GM12864 (cell line): ENCODE data around the gene NSFL1C.

Experiments
- DNase-seq: peaks from one replicate; pipeline ENCODE4 v3.0.0-alpha.2; 2011; ENCODE audit warnings: low read depth
- H3K4me3 ChIP-seq: 2 replicates; pipeline ENCODE4 v1.5.1; 2011; ENCODE audit warnings: mild to moderate bottlenecking, low read depth, low read length, control low read depth
- TF ChIP-seq, protein P1 (sequence below): IDR thresholded peaks from 2 replicates; pipeline ENCODE4 v1.5.1; 2011; ENCODE audit warnings: low read depth, mild to moderate bottlenecking, moderate library complexity, low read length, control low read depth, inconsistent platforms; ENCODE audit errors: missing control alignments

Gene NSFL1C

DNA sequence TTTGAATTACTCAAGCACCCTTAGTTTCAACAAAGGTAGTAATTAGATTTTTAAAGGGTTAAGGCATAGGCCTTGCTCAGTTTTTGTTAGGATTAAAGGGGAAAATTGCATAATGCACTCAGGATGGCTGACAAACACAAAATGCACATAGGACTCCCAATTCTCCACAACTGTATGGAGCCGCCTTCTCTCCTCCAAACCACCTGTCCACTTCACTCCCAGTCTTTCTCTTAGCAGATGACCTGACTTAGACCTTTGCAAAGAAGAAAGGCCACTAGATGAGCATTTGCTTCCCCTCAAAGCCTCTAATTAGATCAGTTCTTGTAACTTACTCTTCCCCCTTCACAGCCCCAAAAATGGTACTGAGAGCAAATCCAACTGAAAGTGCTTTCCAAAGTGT, 20.1 kb downstream of the NSFL1C start:
- no peak for DNase-seq

DNA sequence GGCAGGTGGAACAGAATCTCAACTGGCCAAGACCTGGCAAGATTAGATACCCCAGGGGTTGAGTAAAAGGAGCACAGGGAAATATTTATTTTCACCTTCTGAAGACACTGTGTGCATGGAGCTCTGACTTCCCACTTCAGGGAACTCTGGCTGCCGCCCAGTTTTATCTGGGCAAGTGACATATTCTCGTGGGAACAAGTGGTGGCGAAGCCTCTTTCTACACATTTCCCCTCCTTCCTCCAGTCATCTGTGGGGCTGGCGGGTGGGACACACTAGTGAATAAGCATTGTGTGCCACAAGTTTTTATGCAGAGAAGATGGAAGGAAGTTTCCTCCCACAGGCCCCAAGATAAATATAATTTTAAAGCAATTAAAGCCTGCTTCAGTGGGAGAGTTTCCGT, 23.6 kb downstream of the NSFL1C start:
- H3K4me3 ChIP-seq, result no peak overlapping the region
- DNase-seq, result no peak
- TF ChIP-seq, protein P1, sequence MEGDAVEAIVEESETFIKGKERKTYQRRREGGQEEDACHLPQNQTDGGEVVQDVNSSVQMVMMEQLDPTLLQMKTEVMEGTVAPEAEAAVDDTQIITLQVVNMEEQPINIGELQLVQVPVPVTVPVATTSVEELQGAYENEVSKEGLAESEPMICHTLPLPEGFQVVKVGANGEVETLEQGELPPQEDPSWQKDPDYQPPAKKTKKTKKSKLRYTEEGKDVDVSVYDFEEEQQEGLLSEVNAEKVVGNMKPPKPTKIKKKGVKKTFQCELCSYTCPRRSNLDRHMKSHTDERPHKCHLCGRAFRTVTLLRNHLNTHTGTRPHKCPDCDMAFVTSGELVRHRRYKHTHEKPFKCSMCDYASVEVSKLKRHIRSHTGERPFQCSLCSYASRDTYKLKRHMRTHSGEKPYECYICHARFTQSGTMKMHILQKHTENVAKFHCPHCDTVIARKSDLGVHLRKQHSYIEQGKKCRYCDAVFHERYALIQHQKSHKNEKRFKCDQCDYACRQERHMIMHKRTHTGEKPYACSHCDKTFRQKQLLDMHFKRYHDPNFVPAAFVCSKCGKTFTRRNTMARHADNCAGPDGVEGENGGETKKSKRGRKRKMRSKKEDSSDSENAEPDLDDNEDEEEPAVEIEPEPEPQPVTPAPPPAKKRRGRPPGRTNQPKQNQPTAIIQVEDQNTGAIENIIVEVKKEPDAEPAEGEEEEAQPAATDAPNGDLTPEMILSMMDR, result no peak

More for the DNA sequence above, 20.1 kb downstream of the NSFL1C start:
- TF ChIP-seq, protein P1, result no peak
- H3K4me3 ChIP-seq, result no peak overlapping the region

- DNase-seq, result no peak
- no peak overlapping the region for H3K4me3 ChIP-seq
- TF ChIP-seq, protein P1, result no peak
Measured at GRCh38 chr20:1442304-1442703, 24.3 kb downstream of the NSFL1C start.

- TF ChIP-seq, protein P1, result no peak
- H3K4me3 ChIP-seq, result no peak overlapping the region
- no peak for DNase-seq
Measured at GRCh38 chr20:1441133-1441532, 25.5 kb downstream of the NSFL1C start.

DNA sequence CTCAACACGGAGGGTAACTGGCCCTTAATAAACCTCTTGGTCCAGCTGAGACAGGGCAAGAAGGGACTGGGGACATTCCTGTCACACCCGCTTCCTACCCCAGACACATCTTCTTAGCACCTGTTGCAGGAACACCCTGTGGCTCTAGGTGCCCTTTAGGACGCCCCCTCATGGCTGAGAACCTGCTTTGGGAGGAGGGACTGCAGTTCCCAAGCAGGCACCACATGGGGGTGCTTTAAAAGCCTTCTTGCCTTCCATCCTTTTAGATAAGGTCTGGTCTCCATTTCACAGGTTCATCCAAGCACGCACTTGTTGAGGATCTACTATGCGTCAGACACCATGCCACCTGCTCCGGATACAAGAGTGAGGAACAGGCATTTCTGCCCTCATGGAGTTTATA, 26.6 kb downstream of the NSFL1C start:
- DNase-seq, result no peak
- no peak overlapping the region for H3K4me3 ChIP-seq
- TF ChIP-seq, protein P1, result peak; percentile 45

- no peak overlapping the region for H3K4me3 ChIP-seq
- no peak for DNase-seq
- TF ChIP-seq, protein P1, result no peak
Measured at GRCh38 chr20:1438361-1438760, 28.3 kb downstream of the NSFL1C start.

DNA sequence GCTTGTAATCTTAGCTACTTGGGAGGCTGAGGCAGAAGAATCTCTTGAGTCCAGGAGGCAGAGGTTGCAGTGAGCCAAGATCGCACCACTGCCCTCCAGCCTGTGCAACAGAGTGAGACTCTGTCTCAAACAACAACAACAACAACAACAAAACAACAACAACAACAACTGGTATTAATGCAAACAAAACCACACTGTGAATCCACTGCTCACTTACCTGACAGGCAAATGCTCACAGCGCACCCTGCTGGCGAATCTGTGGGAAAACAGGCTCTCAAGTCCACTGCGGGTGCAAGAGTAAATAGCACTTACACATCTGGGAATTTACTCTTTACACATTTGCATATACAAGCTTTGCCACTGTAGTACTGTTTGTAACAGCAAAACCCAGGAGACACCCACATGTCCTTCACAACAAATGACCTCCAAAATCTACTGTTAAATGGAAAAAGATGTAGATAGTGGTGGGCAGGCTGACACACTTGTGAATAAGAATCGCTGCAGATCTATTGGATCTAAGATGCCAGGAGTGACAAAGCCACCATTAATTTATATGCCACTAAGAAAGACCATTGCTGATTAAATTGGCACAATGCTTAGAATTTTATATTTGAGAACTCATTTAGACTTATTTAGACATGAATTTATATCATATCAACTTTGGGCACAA, 29.3 kb downstream of the NSFL1C start:
- peak; percentile 66 for DNase-seq
- H3K4me3 ChIP-seq, result no peak overlapping the region
- TF ChIP-seq, protein P1, result peak; percentile 91
